HG03439 (cell line): ENCODE data around the gene ARHGEF38.

Experiments
- ATAC-seq: cut with Tn5 transposase; IDR thresholded peaks from one replicate; pipeline ENCODE4 v1.9.1; 2021; ENCODE audit warnings: mild to moderate bottlenecking, moderate library complexity; ENCODE audit not compliant: unreplicated experiment

Gene ARHGEF38, protein sequence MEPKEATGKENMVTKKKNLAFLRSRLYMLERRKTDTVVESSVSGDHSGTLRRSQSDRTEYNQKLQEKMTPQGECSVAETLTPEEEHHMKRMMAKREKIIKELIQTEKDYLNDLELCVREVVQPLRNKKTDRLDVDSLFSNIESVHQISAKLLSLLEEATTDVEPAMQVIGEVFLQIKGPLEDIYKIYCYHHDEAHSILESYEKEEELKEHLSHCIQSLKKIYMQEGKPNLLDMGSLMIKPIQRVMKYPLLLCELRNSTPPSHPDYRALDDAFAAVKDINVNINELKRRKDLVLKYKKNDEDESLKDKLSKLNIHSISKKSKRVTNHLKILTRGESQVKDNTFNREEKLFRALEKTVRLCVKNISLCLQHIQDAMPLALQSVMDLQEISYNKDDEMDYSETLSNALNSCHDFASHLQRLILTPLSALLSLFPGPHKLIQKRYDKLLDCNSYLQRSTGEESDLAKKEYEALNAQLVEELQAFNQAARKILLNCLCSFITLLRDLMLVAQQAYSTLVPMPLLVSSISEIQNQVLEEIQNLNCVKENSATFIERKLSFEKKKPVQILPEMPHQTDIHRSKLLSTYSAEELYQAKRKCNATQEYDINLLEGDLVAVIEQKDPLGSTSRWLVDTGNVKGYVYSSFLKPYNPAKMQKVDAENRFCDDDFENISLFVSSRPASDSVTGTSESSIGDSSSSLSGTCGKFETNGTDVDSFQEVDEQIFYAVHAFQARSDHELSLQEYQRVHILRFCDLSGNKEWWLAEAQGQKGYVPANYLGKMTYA

DNA sequence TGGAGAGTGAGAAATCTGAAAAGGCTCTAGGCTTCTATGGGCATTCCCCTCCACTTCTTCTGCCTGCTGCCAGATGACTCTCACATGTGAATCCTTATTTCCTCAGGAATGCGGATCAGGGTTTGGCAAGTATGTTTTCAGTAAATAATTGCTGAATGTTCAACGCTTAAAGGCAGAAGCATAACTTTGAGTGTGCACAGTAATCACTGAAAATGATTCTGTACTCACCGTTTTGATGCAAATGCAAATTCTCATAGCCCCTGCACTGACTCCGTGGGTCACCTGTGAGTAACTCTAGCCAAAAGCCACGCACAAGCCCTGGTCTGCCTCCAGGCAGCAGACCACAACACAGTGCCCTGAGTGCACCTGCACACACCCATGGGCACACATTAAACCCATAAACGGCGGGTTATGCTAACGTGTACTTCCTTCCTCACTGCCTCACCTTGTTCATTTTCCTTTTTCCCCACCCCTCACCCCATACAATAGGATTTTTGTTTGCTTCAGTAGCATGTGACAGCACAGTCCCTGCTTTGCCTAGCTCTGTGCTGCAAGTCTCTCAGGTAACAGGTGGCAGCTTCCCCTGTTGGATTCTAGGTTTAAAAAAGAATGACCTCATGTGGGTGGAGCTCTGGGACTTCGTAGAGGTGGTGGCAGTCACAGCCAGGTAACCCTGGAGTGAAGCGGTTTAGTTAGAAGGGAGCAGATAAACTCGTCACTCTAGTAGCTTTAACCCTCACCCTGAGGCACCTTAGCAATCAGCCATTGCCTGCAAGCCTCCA, at the start of gene ARHGEF38:
TSS of gene ARHGEF38 (plus strand) at position 656 of the 782 bp plus-strand sequence. CDS start 146 bp downstream, outside the sequence.
- no peak for ATAC-seq

DNA sequence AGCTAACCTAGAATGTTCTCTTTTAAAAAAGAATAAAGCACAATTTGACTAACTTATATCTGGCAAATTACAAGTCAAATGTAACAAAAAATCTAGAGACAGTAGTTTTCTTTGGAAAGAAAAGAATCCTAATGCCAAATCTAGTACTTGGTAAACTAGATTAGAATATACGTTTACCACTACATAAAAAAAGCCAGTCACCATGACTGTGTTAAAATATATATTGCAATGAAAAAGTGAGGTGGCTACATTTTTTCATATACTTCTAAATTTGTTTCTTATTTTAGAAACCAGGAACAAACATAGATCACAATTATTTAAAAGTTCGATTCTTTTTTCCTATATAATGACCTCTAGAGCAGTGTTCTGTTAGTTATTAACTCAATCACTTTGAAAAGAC, 48.9 kb upstream of the ARHGEF38 start:
- ATAC-seq, result no peak

DNA sequence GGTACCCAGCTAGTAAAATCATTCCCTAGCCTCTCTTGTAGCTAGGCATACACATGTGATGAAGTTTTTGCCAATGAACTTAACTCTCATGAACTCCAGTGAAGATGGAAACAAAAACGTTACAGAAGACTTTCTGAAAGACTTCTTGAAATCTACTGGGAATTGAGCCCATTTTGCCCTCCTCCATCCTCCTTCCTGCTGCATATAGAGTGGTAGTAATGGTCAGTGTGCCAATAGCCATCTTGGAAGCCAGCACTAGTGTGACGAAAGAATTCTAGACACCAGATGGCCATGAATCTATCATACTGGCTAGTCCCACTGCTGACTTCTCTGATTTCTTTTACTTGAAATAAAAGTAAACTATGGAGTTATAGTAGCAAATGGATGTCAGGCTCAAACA, 47.7 kb upstream of the ARHGEF38 start:
- ATAC-seq, result no peak

DNA sequence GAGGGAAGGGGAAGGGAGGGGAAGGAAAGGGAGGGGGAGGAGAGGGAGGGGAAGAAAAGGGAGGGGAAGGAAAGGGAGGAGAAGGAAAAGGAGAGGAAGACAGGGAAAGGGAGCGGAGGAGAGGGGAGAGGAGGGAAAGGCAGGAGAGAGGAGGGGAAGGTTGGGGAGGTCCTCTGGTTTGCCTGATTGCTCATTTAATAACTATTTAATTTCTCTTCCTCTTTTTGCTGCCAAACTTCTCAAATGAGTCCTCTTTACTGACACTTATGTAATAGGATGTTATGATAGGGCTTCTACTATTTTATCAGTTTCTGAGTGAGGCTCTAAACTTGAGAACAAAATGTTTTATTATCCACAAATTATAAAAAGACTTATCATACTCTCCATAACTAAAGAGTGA, 43.1 kb upstream of the ARHGEF38 start:
- ATAC-seq, result no peak

DNA sequence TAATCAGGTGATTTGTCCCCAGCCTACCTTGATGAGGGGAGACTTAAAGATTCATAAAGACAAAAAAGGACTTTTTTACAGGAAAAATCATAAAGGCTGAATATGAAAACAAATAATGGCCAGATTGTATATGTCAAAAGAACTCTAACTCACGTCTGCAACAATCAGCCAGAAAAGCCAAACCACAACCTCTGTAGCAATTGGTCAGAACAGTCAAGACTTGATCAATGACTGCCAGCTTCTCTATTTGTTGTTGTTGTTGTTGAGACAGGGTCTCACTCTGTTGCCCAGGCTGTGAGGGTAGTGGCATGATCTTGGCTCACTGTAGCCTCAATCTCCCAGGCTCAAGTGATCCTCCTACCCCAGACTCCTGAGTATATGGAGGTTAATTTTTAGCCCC, 42.7 kb upstream of the ARHGEF38 start:
- ATAC-seq, result no peak

DNA sequence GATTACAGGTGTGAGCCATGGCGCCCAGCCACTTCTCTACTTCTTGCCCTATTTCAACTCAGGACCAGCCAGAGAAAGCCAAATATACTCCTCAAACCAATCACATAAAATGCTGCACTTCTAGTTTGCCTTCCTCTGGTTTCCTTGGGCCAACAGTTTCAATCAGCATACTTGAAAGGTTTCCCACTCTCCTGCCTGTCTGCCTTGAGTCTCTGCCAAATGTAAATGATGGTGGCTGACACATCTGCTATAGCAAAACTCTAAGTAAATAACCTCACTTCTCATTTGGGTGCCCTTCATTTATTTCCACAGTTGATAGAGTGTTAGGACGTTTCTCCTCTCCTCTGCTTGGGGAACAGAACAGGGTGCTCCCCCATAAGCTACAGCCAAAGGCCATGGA, 42.2 kb upstream of the ARHGEF38 start:
- no peak for ATAC-seq

DNA sequence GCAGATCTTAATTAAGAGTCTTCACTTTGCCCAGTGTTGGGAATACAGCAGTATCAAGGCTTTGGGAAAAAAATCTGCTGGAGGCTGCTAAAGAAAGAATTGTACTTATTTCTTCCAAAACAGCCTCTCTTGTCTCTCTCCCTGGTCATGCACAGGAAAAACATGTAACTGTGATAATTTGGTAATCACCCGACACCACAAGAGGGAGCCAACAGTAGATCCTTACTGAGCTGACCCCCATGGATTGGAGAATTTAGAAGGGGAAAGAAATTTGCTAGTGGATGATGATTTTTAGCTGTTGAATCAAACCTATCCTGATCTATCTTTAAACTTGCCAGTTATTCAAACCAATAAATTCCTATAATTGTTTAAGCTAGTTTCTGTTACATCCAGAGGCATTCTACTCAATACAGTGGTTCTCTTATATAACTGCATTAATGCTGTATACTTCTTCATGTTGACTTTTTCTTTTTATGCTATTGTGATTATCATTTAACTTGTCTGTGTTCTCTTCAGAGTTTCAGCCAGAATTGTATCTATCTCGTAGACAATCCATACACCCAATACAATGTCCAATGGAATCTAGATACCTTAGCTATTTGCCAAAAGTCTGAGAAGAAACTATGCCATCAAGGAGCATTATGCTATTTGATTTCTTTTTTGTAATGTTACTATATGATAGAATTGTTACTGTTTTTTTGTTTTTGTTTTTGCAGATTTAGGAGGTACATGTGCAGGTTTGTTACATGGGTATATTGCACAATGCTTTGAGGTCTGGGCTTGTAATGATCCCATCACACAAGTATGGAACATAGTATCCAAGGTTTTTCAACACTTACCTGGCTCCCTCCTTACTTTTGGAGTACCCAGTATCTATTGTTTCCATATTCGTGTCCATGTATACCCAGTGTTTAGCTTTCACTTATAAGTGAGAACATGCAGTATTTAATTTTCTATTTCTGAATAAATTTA, 31.3 kb upstream of the ARHGEF38 start:
- no peak for ATAC-seq

DNA sequence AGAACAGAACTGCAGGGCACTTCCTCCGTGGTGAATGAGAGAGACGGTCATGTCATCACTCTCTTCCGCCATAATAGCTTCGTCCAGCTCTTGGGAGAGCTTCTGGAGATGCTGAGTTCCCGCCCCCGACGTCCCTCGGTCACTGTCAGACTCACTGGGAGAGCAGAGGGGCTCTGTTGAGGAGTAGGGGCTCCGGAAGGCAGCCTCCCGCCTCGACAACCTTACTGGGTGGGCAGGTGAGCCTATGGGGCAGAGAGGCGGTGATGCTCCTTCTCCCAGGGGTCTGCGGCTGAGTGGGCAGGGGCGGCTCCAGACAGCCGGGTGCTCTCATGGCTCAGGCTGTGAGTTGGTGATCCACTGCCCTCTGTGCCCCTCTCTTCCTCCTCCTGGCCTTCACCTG, 25.8 kb upstream of the ARHGEF38 start:
- ATAC-seq, result no peak

DNA sequence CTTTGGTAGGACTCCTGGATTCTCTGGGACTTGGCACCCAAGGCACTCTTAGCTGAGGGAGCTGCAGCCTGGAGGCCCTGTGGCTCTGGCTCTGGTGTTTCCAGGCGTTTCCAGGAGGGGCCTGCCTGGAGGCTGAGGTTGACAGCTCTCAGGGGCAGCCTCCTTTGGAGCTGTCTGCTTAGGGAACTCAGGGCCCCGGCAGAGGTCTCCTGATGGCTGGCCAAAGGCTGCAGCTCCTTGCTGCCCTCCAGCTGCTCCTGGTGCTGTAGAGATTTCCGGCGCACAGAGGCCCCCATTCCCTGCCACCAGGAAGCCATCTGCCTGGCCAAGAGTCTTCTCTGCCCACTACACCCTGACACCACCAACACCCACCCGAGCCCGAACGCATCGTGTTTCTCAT, 25.3 kb upstream of the ARHGEF38 start:
- no peak for ATAC-seq

DNA sequence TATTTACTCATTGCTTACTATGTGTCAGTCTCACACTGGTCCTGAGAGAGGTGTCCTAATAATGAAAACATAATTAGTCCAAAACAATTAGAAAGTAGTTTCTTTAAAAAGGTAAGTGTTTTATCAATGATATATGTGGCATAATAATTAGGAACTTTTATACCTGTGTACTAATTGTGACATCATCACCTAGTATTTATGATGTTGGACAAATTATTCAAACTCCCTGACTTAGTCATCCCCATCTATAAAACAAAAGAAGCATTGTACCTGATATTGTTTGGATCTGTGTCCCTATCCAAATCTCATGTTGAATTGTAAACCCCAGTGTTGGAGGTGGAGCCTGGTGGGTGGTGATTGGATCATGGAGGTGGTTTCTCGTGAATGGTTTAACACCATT, 15.8 kb upstream of the ARHGEF38 start:
- no peak for ATAC-seq

DNA sequence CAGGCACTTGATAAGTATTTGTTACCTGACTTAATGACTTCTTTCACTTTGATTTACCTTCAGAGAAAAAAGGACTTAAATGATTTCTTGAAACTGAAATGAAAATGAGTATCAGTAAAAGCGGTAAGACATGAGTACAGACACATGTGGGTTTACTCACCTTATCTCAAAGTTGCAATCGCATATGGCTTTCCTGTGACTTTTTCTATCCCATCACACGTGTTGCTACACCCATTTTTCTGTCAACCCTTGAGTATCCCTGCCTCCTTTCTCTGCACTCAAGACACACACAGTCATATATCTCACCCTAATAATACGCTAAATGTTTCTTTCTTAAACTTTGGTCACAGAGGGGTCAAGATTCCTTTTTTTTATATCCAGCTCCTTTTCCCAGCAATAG, 11.0 kb upstream of the ARHGEF38 start:
- ATAC-seq, result no peak

DNA sequence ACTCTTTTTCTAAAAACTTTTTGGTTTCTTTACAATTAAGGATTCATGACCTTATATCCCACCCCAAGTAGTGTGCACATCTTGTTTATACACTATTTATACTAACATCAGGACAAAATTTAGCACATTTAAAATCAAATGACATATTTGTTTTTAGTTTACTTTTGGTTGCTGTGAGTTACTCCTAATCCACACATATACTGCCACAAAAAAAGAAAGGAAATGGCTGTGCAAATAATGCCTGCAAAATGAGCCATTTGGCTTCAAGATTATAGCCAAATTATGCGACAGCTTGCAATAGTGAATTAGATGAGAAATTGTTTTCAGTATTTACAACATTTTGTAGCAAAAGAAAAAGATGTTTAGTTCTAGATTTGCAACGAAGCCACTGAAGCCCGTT, 10.4 kb upstream of the ARHGEF38 start:
- ATAC-seq, result no peak

DNA sequence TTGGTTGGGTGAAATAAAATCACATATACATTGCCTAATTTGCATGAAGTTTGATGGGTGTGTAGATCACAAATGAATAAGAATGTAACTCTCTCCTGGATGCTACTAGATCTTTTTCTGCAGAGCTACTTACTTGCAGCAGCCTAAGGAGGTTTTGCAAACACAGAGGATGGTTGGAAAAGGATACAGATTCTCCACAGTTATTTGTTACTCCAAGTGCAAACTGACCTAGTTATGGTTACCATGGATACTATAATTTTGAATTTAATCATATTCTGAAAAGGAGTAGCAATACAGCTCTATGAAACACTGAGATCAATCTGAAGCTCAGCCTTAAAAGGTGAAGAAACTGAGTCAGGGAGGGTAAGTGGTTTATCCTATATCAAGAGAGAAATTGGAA, 9.1 kb upstream of the ARHGEF38 start:
- no peak for ATAC-seq

DNA sequence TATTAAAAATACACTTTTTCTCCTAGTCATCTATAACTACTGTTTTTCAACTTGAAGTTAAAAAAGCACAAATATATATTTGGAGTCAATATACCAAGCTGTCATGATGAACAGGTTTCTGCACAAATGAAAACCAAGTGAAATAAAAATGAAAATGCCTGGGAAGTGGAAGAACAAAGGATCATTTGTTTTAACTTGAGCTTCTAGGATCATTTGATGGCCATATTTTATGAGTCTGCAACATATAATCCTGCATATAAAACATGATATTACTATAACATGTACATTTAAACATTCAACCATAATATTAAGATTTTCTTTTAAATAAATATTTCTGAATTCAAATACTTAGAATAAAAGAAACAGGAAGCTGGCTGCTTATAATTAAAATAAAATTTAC, 8.5 kb upstream of the ARHGEF38 start:
- ATAC-seq, result no peak

DNA sequence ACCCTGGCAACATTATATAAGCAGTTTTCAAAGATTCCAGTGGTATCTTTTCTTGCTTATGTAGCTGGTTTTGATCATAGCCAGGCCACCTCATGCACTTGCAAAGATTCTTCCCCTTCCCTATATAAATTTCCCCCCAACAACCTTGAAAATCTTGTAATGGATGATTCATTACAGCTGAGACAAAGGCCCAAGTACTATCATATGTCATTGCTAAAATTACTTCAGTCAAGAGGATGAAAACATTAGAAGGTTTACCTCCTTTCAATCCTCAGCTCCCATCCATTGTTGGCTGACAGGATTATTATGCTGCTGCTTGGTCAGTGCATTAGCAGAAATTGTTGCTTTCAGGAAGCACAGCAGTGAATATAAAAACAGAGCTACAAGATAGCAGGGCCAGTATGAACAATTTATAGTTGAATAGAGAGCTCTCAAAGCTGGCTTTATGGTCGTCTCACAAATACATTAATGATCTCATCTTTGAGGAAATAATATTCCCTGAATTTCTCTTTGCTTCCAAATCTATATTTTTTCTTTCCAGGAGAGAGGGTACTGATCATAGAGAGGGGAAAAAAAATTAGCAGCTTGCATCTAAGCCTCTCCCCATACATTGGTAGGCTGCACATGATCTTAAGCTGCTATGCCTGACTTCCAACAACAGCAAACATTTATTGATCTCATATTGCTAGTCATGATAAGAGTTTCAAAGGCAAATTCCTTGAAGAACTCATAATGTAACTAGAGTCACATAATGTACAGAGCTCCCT, 7.7 kb upstream of the ARHGEF38 start:
- no peak for ATAC-seq

DNA sequence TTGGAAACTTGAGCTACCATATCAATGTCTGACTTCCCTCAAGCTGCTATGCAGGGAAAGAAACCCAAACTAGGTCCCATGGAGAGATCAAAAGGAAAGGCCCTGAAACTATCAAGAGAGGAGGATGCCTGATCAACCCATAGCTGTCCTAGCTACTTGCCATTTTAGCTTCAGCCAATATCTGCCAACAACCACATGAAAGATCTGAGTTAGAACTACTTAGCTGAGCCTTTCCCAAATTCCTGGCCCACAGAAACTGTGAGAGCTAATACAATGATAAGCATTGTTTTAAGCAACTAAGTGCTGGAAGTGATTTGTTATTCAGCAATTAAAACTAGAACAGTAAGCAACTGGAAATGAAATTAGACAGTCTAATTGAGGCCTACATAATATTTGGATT, 6.3 kb upstream of the ARHGEF38 start:
- ATAC-seq, result no peak

DNA sequence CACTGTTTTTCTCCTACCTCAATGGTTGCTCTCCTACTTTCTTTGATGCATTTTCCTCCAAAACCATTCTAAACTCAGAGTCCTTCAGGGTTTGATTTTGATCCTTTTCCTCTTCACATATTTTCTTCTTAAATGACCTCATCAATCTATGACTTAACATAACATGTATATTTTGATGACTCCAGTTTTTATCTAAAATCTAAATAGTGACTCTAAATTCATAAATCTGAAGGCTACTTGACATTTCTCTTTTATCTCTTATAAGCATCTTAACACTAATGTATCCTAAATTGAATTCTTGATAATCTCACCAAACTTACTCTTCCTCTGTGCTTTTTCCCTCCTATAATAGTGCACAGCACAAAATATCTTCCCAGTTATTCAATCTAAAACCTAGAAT, 4.7 kb upstream of the ARHGEF38 start:
- ATAC-seq, result no peak

DNA sequence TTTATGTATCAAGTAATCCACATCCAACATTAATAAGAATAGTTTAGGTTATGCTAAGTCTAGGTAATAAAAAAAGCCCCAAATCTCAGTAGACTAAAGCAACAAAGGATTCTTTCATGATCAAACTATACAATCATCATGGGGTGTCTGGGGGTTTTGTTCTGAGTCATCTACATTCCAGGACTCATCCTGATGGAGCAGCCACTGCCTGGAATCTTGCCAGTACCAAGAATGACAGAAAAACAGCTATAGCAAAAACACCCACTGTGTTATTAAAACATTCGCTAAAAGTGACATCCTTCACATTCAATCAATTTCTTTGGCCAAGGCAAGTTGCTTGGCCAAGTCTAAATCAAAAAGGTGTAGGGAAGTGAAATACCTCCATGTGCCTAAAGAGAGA, 3.9 kb upstream of the ARHGEF38 start:
- ATAC-seq, result no peak

DNA sequence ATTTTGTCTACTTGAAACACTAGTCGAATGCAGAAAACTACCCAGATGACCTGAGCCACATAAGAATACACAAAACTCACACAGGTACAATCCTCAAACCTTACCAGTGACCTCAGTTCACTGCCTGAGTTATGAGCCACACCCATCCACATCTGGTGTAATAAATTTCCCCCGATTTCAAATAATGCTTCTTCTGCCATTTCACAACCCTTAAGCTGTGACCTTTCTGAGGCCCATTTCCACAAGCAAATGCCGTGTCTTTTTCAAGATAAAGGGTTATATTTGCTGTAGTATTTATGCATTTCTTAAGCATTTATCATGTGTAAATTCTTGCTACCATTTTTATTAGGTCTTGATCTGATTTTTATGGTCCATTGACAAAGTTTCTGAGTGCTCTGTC, 1.8 kb upstream of the ARHGEF38 start:
- no peak for ATAC-seq

DNA sequence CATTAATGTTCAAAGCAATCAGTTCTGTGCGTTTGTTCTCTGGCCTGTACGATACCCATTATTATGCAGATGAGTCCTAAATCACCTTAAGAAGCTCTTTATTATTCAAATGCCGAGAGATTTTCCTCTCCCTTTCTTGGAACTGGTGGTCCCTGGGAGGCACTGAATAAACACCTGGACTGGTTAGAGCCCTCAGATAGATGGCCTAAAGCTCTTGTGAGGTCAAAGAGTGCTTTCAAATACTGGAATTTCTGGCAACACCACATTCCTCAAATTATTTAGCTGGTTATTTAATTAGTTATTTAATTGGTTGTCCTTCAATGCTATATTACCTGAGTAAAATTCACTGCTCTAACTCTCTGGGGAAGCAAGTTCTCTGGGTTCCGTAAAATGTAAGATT, 3.0 kb downstream of the ARHGEF38 start:
- ATAC-seq, result no peak
